PC-9 (cell line): ENCODE results near the gene ANKS1B. TPM values are rescaled to one million over a fixed set of nuclear protein-coding genes. Genes with fewer than 3 reads are reported as not detected.

Experiments
- BruUV-seq: library from RNA; stranded (reverse); fragments of 400-500 nt; replicated peaks from 2 replicates; lab custom pipeline; 2021; lab: Mats Ljungman, UMichigan
- CTCF ChIA-PET: fragments of 300-600 bp; sonication (Branson Sonifier 250); formaldehyde crosslinking; loops from one replicate; lab custom pipeline; 2022; ENCODE audit warnings: antibody characterized with exemption; lab: Charles Lee
- POLR2A ChIA-PET: fragments of 300-600 bp; sonication (Branson Sonifier 250); formaldehyde crosslinking; loops from one replicate; lab custom pipeline; 2022; ENCODE audit warnings: antibody characterized with exemption; ENCODE audit not compliant: unreplicated experiment; lab: Charles Lee
- DNase-seq, 2 experiments: peaks; one replicate each; pipeline versions ENCODE4 v3.0.0 to v3.0.0-alpha.2; 2015 to 2022; ENCODE audit warnings: mixed read lengths in 1 of 2
- H2AFZ ChIP-seq: fragments of 200-600 bp; sonication (generic); 2 replicates; pipeline ENCODE4 v1.8.1; 2017; ENCODE audit warnings: antibody characterized with exemption
- H3F3A ChIP-seq: fragments of 200-600 bp; sonication (generic); 2 replicates; pipeline ENCODE4 v1.8.1; 2017; ENCODE audit warnings: antibody characterized with exemption, mild to moderate bottlenecking, low read depth; ENCODE audit not compliant: insufficient read depth
- H3K27ac ChIP-seq: fragments of 200-600 bp; sonication (generic); 2 replicates; pipeline ENCODE4 v1.6.1; 2016; ENCODE audit warnings: mixed run types
- H3K27me3 ChIP-seq: fragments of 200-600 bp; sonication (generic); 2 replicates; pipeline ENCODE4 v1.6.1; 2016; ENCODE audit warnings: low read depth, mixed run types; ENCODE audit not compliant: insufficient read depth
- H3K36me3 ChIP-seq: fragments of 200-600 bp; sonication (generic); 2 replicates; pipeline ENCODE4 v1.6.1; 2016; ENCODE audit warnings: low read depth, mixed run types
- H3K4me1 ChIP-seq: fragments of 200-600 bp; sonication (generic); replicated peaks from 2 replicates; pipeline ENCODE4 v1.6.1; 2016; ENCODE audit warnings: mixed run types; ENCODE audit not compliant: insufficient read depth
- H3K4me2 ChIP-seq: fragments of 200-600 bp; sonication (generic); 2 replicates; pipeline ENCODE4 v1.6.1; 2017; ENCODE audit warnings: mixed run types
- H3K4me3 ChIP-seq: fragments of 200-600 bp; sonication (generic); 2 replicates; pipeline ENCODE4 v1.6.1; 2016; ENCODE audit warnings: mixed run types
- H3K79me2 ChIP-seq: fragments of 200-600 bp; sonication (generic); 2 replicates; pipeline ENCODE4 v1.6.1; 2017; ENCODE audit warnings: low read depth, mixed run types
- H3K9me2 ChIP-seq: fragments of 200-600 bp; sonication (generic); 2 replicates; pipeline ENCODE4 v1.8.1; 2017; ENCODE audit warnings: mild to moderate bottlenecking; ENCODE audit not compliant: insufficient read depth
- H3K9me3 ChIP-seq: fragments of 200-600 bp; sonication (generic); 2 replicates; pipeline ENCODE4 v1.8.1; 2016; ENCODE audit warnings: low read depth; ENCODE audit not compliant: insufficient read depth
- H4K20me1 ChIP-seq: fragments of 200-600 bp; sonication (generic); 2 replicates; pipeline ENCODE4 v1.8.1; 2017; ENCODE audit not compliant: insufficient read depth
- EZH2 ChIP-seq: fragments of 200-600 bp; sonication (generic); IDR thresholded peaks from 2 replicates; pipeline ENCODE4 v1.8.0; 2017; ENCODE audit warnings: antibody characterized with exemption, low read depth
- intact Hi-C: fragments of 100-400 bp; cut with micrococcal nuclease; formaldehyde crosslinking; loops from one replicate; pipeline ENCODE4 v1.10.0; 2022; ENCODE audit not compliant: unreplicated experiment
- total RNA-seq: library from RNA; stranded (reverse); gene quantifications from 2 replicates; pipeline ENCODE4 v1.2.3, GENCODE V29; 2021
- TF ChIP-seq, protein P1 (sequence below): fragments of 200-600 bp; sonication (generic); conservative IDR thresholded peaks from 2 replicates; pipeline ENCODE4 v1.6.1; 2017; ENCODE audit warnings: mixed run types, antibody characterized with exemption, mild to moderate bottlenecking, moderate library complexity

The ANKS1B gene
- total RNA-seq, 1 experiment from 2014 or later, result not detected

DNA sequence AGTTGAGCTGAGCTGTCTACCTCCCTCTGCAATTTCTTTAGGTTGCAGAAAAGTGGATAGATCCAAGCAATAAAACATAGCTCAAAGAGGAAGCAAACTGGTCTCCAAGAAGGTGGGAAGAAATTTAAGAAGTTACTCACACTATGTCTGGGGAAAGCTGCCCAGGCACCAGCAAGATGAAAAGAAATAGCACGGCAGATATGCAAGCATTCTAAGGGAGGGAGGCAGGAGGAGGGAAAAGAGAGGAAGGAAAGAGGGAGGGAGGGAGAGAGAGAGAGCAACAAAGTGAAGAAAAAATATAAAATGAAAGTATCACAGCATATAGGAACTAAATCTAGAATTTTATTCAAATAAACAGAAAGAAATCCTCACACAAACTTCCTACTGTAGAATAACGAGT, 1099.0 kb downstream of the ANKS1B start:
- no peak overlapping the region for H3K4me2 ChIP-seq
- BruUV-seq, result no TSS peak
- ChIA-PET POLR2A (interaction anchor here (0.7 kb wide), 1 partner anchor 338 kb away, joined by 3 read pairs; no protein-coding TSS in a partner anchor), CTCF (no interaction called here)
- no peaks in the 10 kb centered on the region for H3K9me3 ChIP-seq
- H3K27me3 ChIP-seq, result peaks cover 17% of the 10 kb centered on the region; the same call in 1 of the 2 replicates
- no peaks in the 10 kb centered on the region for H4K20me1 ChIP-seq
- H3K9me2 ChIP-seq, result no peaks in the 10 kb centered on the region
- no peak overlapping the region for H2AFZ ChIP-seq
- H3K27ac ChIP-seq, result no peak overlapping the region
- DNase-seq, result no peak
- no peak for TF ChIP-seq EZH2
- TF ChIP-seq, protein P1, sequence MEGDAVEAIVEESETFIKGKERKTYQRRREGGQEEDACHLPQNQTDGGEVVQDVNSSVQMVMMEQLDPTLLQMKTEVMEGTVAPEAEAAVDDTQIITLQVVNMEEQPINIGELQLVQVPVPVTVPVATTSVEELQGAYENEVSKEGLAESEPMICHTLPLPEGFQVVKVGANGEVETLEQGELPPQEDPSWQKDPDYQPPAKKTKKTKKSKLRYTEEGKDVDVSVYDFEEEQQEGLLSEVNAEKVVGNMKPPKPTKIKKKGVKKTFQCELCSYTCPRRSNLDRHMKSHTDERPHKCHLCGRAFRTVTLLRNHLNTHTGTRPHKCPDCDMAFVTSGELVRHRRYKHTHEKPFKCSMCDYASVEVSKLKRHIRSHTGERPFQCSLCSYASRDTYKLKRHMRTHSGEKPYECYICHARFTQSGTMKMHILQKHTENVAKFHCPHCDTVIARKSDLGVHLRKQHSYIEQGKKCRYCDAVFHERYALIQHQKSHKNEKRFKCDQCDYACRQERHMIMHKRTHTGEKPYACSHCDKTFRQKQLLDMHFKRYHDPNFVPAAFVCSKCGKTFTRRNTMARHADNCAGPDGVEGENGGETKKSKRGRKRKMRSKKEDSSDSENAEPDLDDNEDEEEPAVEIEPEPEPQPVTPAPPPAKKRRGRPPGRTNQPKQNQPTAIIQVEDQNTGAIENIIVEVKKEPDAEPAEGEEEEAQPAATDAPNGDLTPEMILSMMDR, result no peak
- H3K4me1 ChIP-seq, result no peaks in the 10 kb centered on the region
- H3K4me3 ChIP-seq, result no peak overlapping the region
- intact Hi-C loops, result no loop called here
- no peaks in the 10 kb centered on the region for H3K36me3 ChIP-seq
- no peaks in the 10 kb centered on the region for H3F3A ChIP-seq
- no peaks in the 10 kb centered on the region for H3K79me2 ChIP-seq

DNA sequence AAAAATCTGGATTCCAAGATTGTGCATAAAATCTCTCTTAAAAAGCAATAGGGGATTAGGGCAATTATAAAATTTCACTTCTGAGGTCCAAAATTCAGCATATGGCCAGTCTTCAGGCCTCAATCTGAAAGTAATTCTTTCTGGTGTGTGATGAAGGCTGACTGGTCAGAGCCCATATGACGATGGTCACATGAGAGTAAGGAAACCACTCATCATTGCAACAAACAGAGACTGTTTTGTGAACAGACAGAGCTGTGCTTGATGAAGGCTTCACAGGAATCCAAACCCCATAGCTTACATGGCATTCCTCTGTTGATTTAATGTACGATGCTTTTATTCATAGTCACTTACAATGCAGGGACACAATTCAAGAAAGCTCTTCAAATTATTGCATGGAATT, 1101.5 kb downstream of the ANKS1B start:
- Histone ChIP-seq H3K4me1 (no peaks in the 10 kb centered on the region), H3K79me2 (no peaks in the 10 kb centered on the region), H3F3A (no peaks in the 10 kb centered on the region), H3K9me2 (no peaks in the 10 kb centered on the region), H3K36me3 (no peaks in the 10 kb centered on the region), H3K9me3 (no peaks in the 10 kb centered on the region), H3K4me2 (no peak overlapping the region), H3K4me3 (no peak overlapping the region), H3K27me3 (peaks cover 37% of the 10 kb centered on the region), H4K20me1 (no peaks in the 10 kb centered on the region), H2AFZ (no peak overlapping the region), H3K27ac (no peak overlapping the region)
- no peak for DNase-seq
- intact Hi-C loops, result no loop called here
- BruUV-seq, result no TSS peak
- TF ChIP-seq, protein P1, result no peak
- TF ChIP-seq EZH2, result no peak
- ChIA-PET POLR2A (no interaction called here), CTCF (no interaction called here)

DNA sequence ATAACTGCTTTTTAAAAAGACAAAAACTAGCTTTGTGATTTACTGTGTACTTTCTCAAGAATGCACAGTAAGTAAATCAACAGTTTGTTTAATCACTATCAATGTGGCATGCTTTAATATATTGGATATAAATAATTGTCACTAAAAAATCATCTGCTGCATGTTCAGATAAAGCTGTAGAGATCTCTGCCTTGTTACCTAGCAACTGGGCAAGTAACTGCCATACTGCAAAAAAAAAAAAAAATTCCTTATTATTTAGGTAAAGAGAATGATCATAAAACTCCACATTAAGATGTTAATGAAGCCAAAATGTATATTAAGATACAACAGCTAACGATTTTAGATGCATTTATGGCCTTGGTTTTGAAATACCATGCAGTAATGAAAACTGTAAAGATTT, 1102.2 kb downstream of the ANKS1B start:
- Histone ChIP-seq H3K4me2 (no peak overlapping the region), H3K27ac (no peak overlapping the region), H3K9me2 (no peaks in the 10 kb centered on the region), H3K9me3 (no peaks in the 10 kb centered on the region), H2AFZ (no peak overlapping the region), H3K27me3 (peaks cover 41% of the 10 kb centered on the region), H4K20me1 (no peaks in the 10 kb centered on the region), H3K4me1 (no peaks in the 10 kb centered on the region), H3F3A (no peaks in the 10 kb centered on the region), H3K4me3 (no peak overlapping the region), H3K79me2 (no peaks in the 10 kb centered on the region), H3K36me3 (no peaks in the 10 kb centered on the region)
- TF ChIP-seq, protein P1, result no peak
- DNase-seq, result no peak
- ChIA-PET CTCF (no interaction called here), POLR2A (no interaction called here)
- no TSS peak for BruUV-seq
- intact Hi-C loops, result no loop called here
